HTR-8/SVneo (cell line): ENCODE results near the gene THAP10.
"Not testable (repeated sequence)": the region's sequence is repeated elsewhere in the genome, so short reads cannot be mapped to it uniquely, and the experiment has no call there.

Experiments
- DNase-seq: peaks from one replicate; pipeline ENCODE4 v3.0.0; 2011; ENCODE audit warnings: low spot score, mixed read lengths; ENCODE audit not compliant: insufficient read length
- FAIRE-seq: peaks from 2 replicates; lab custom pipeline; 2011; peaks lifted over from hg19 to GRCh38; lab: Jason Lieb, UNC

THAP10 gene

DNA sequence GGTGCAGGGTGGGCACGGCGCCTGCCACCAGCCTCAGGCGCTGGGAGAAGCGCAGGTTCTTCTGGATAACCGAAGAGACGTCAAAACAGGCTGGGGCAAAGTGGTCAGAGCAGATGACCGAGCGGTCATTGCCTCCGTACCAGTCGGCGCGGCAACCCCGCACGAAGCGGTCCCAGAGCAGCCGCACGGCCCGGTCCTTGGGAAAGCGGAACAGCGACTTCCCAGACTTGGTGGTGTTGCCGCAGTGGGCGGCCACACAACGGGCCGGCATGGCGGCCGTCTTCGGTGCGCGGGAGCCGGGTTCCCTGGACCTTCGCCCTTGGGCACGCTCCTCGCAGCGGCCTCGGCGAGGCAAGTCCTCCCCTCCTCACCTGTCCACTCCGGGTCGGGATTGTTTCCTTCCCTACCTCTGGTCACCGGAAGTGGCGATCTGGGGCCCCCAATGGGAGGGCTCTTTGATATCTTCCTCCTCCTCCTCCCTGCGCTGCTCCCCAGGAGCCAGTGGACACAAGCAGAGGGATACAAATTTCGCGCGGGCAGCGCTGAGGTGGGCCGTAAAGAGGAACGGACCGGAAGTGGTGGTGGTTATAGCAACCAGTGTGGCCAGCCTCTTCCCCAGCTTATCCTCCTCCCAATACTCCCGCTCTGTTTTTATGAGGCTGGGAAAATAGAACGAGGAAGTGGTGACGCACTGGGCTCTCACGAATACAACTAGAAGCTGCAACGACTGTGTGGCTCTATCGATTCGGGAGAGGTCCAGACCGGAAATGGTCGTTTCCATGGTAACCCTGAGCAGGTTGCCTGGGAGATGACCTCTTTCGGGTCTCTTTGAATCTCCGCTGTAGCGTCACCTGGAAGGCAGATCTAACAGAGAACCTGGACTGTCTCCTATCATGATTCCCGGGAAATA, at the start of gene THAP10, which contains the start of gene LRRC49:
Gene THAP10, minus strand, starts transcription at position 432 of the 910 bp plus-strand sequence. Its CDS starts 161 bp downstream, at position 271.
Gene LRRC49, plus strand, starts transcription at position 825 of the 910 bp plus-strand sequence. Its CDS starts 69 bp downstream, at position 894.
- FAIRE-seq (peak; percentile 99), DNase-seq (peak; percentile 84)

GRCh38 chr15:70936326-70936725, 44.1 kb upstream of the THAP10 start:
- peak; percentile 52 for FAIRE-seq
- no peak for DNase-seq

GRCh38 chr15:70935631-70936030, 43.4 kb upstream of the THAP10 start:
- DNase-seq (no peak), FAIRE-seq (no peak)

DNA sequence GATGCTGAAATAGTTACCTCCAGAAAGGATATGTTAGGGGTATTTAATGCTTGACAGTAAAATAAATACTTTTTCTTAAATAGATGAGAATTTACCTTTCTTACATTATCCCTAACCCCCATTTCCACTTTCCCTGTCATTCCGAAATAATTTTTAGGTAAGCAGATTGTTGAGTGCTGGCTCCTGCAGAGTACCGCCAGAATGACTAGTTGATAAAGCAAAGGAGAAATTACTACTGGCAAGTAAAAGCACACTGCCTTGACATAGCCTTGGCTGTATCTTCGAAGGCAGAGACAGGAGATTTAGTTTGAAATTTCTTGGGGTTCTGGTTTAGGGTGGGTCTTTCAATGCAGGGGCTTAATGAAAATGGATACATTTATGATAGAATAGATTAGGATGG, 41.2 kb upstream of the THAP10 start:
- no peak for DNase-seq
- peak; percentile 26 for FAIRE-seq

GRCh38 chr15:70932397-70932796, 40.2 kb upstream of the THAP10 start:
- no peak for DNase-seq

DNA sequence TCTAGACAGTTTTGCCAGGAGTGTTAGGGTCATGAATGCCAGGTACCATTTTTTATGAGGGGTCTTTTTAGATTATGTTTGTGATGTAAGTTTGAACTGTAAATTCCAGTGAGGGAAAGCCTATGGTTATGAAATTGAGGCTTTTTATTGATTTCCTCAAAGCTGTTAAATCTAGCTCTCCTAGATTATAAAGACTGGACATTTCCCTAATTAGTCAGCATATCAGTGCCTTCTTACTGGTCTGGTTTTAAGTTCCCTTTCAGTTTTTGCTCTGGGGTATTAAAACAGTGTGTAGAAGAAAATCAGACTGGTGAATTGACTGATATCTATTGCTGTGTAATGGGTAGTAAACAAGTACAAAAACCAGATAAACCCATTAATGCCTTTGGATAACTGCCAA, 39.6 kb upstream of the THAP10 start:
- no peak for FAIRE-seq
- no peak for DNase-seq

More at GRCh38 chr15:70932397-70932796, 40.2 kb upstream of the THAP10 start:
- FAIRE-seq = no peak

GRCh38 chr15:70926914-70927313, 34.7 kb upstream of the THAP10 start:
- not testable (repeated sequence) for DNase-seq, FAIRE-seq

GRCh38 chr15:70923311-70924080, 31.3 kb upstream of the THAP10 start:
- DNase-seq (no peak), FAIRE-seq (no peak)

DNA sequence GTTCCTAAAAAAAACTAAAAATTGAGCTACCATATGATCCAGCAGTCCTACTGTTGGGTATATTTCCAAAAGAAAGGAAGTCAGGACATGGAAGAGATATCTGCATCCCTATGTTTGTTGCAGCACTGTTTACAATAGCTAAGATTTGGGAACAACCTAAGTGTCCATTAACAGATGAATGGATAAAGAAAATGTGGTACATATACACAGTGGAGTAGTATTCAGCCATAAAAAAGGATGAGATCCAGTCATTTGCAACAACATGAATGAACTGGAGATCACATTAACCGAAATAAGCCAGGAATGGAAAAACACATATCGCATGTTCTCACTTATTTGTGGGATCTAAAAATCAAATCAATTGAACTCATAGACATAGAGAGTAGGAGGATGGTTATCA, 29.9 kb upstream of the THAP10 start:
- FAIRE-seq (peak; percentile 76), DNase-seq (no peak)

DNA sequence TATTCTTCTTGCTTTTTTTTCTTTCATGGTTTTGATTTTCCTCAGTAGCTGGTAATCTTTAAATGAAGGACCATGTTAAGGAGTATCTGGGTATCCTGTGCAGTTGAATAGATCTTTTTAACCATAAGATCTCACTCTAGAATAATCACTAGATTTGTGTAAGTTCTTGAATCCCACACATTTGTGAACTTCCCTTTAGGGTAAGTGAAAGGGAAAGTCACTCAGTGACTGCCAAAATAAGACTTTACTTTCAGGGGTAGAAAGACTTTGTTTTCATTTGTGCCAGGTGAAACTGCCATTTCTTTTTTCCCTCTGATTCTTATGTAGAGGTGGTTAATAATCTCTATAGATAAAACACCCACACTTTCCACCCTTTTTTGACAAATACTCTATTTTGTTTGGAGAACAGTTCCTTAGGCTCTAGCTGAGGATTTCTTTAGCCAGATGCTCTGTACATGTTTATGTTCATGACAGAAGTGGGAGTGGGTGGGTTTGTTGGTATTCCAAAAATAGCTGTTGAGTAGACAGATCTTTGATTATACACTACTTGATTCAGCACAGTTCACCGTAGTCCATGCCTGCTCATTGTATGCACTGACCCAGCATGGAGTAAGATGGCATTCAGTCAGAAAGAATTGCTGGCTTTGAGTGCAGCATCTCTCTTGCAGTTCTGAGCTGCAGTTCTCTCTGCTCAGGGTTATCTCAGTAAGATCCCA, 28.9 kb upstream of the THAP10 start:
- DNase-seq = no peak
- peak; percentile 86 for FAIRE-seq

DNA sequence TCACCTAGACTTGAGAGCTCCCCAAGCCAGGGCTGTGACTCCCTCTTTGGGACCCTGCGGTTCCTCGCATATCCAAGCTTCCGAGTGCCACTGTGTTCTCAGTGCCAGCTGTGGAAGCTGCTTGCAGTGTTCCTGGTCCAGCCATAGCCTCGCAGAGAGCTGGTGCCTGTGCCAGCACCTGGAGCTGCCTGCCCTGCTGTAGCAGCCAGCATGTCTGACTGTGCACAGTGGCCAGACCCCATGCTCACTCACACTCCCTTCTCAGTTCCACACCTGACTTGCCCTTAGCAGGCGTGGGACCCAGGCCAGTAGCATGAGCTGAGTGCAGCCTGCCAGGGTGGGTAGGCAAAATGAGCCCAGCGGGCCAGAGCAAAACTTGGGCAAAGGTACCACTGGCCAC, 25.7 kb upstream of the THAP10 start:
- FAIRE-seq (no peak), DNase-seq (no peak)

- DNase-seq (no peak), FAIRE-seq (peak; percentile 9)
Observed at GRCh38 chr15:70916531-70916930, 24.3 kb upstream of the THAP10 start.

GRCh38 chr15:70912187-70912586, 20.0 kb upstream of the THAP10 start:
- no peak for FAIRE-seq
- no peak for DNase-seq

GRCh38 chr15:70910958-70911357, 18.7 kb upstream of the THAP10 start:
- FAIRE-seq = no peak
- no peak for DNase-seq

DNA sequence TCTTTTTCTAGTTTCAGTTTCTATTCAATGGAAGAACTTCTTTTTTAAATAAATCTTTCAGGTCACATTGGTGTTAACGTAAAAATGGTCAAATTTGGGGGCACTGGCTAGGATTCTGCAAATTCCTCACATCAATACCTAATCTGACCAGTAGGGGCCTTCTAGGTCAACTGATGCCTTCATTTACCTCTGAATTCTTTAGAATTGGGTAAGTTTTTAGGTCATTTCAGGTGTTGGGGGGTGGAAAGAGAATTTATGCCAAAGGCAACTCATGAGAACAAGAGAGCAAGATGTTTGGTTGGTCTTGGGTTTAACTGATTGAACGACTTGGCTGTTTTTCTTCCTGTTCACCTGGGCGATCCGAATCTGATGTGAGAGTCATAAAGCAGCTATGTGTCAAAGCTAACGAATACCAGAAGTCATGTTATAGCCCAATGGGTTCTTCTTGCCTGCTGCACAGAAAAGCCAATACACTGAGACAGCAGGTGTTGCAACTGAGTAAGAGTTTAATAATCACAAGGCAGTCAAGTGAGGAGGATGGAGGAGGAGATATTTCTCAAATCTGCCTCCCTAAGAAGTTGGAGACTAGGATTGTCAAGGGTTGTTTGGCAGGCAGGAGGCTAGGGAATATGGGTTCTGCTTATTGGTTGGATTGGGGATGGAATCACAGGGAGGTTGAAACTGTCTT, 15.7 kb upstream of the THAP10 start:
- FAIRE-seq = no peak
- no peak for DNase-seq

DNA sequence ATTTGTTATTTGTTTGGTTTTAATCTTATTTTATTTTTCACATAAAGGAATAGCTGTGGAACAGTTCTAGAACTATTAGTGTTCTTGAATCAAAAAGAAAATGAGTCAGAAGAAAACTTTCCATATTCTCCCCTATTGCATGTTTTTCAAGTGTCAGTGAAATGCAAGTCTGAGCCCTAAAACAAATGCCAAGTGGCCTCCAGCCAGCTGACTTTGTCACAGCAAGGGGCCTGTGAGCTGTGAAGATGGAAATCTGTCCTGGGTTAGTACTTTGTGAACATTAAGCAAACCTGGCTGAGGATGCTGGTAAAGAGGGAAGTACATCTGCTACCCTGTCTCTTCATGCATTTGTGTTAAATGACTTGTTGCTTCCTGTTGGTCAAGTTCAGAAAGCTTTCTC, 14.6 kb upstream of the THAP10 start:
- DNase-seq (no peak), FAIRE-seq (no peak)

DNA sequence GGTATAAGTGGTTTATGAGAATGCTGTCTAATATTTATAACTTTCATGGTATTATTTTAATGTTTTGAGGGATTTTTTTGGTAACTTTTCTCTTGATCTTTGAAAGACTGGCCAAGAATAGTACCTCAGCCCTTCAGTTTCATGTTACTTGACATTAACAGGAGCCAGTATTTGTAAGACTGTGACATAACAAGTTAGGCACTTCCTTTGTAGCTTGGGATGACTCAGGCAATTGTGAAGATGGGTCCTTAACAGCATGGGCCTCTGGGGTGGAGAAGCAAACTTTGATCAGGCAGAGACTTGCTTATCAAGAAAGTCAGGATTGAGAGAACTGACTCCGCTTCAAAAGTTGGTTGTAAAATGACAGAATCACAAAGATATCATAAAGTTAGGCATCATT, 9.9 kb upstream of the THAP10 start:
- FAIRE-seq = peak; percentile 91

DNA sequence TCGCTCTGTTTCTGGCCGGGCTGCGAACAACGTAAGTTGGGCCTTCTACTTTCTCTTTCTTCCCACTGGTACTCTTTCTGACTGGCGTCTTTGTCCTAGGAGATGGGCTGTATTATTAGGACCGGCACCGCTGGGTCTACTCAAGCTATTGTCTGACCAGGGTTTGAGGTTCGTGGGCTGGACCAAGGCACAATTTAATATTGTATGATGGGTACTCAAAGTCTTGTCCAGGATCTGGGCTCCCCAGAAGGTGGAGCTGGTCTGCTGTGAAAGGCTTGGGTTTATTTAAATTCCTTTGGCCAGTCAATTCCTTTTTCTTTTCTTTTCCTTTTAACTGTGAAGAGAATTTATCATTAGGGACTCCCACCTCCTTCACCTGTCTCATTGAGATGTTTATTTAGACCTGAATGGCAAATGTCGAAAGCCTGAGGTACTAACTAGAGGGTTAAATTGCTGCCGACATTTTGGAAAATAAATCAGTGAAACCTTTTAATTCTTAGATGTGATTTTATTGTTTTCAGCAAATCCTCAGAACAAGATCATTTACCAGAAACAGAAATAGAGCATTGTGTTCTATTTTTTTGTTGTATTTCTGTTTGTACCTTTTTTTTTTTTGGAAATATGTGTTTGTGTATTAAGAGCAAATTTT, 803 bp upstream of the THAP10 start:
- FAIRE-seq = no peak
- DNase-seq = peak; percentile 37

More for the DNA sequence above, 9.9 kb upstream of the THAP10 start:
- peak; percentile 67 for DNase-seq

GRCh38 chr15:70882361-70882760, 9.9 kb downstream of the THAP10 start:
- FAIRE-seq = no peak
- DNase-seq = no peak
